NCI-H446 (cell line): ENCODE results near the gene CATSPERD.

Source experiments
- DNase-seq, 2 experiments: peaks; one replicate each; lab custom pipeline; 2025; lab: John Stamatoyannopoulos, UW

Gene CATSPERD

DNA sequence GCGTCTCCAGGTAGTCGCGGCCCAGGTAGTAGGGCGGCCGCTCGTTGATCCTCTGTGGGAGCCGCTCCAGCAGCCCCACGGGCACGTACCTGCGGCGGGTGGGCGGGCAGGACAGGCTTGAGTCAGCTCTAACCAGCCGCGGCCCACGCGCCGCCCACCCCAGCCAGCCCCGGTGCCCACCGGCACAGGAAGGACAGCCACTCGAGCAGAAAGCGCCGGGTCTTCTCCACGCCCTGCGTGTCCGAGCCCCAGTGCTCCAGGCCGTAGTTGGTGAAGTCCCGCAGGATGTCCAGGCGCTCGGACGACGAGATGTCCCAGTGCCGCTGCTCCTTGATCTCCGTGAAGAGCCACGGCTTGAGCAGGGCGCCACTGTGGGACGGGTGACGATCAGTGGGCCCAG lies 65.0 kb downstream of the CATSPERD start:
- no peak for DNase-seq

DNA sequence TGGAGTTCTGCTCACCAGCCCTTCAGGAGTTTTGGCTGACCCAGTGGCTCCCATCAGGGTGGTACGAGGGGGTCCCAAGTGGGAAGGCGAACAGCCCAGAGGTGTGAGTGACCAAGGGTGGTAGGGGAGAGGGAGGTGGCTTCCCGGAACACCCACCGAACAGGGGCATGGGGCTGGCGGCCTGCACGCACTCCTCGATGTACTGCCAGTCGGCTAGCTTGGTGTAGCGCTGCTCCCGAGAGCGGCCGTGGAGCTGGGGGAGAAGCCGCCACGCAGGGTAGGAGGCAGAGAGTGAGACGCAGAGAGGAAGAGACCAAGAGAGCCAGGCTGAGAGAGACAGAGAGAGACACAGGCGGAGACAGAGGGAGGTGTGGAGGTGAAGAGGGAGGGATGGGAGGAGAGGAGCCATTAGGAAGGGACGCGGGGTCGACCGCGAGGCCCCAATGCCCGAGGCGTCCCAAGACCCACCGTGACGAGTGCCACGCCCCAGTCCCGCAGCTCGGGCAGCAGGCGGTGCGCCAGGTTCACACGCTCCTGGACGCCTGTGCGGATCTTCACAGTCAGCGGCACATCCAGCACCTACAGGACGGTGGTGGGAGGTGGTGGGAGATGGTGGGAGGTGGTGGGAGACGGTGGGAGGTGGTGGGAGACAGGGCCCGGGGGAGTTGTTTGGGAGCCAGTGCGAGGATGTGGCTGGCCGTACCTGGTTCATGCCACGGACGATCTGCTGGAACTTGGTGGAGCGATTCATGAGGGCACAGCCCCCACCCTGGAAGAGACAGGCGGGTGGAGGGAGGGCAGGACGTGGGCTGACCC lies 66.4 kb downstream of the CATSPERD start:
- DNase-seq: no peak

GRCh38 chr19:5787409-5788182 lies 67.2 kb downstream of the CATSPERD start:
- no peak for DNase-seq

GRCh38 chr19:5788422-5788821 lies 68.0 kb downstream of the CATSPERD start:
- DNase-seq: no peak

DNA sequence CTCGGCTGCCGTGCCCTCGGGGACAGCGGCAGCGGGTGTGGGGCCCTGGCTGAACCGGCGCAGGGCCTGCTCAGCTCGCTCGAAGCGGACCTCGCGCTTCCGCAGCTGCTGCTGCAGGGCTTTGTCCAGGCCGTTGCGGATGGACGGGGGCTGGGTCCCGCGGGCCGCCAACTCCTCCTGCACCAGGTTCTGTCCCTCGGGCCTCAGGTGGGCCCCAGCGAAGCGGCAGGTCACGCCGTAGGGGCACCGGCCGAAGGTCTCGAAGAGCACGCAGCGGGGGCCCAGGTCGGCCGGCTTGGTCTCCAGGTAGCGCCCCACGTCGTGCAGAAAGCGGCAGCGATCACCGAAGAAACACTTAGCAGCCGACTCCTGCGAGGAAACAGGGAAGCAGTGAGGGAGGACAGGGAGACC lies 68.9 kb downstream of the CATSPERD start:
- DNase-seq: no peak

- DNase-seq: no peak
Measured at GRCh38 chr19:5789886-5790558, 69.6 kb downstream of the CATSPERD start.

DNA sequence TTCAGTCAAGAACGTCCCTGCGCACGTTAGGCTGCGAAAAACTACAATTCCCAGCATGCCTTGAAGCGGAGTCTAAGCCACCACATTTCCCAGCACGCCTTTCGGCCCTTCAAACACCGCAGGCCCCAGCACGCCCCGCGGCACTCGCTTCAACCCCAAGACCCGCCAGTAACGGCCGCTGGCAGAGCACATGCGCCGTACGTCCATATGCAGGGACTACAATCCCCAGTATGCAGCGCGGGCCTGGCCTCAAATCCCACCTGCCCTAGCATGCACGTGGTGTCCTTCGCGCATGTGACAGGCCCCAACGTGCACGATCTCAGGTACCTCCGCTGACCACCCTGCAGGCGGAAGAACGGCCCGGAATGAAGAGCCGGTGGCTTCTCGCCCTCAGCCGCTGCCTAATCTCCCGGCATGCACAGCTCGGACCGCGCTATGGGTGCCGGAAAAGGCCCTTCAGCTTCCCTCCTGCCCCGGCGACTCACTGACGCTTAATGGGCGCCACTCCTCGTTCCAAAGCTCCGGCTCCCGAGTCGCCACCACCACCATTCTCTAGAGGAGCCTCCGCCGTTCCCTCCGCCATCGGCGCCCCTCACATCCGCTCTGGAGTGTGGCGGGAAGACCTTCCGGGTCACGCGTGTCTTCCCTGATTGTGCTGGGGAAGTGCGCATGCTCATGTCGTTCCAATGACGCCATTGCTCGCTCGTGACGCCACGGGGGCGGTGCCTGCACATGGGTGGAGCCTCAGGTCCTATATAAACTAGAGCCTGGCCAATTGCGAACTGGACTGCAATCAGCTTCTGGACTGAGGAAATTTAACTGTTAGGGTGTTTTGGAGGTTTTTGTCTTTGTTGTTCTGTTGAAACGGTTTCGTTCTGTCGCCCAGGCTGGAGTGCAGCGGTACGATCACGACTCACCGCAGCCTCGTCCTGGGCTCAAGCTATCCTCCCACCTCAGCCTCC lies 70.4 kb downstream of the CATSPERD start, which contains the start of gene DUS3L:
Gene DUS3L (minus strand): TSS at position 605 of the 962 bp plus-strand sequence. CDS start 22 bp downstream, at position 583.
- peak; percentile 97 to 99 for DNase-seq

DNA sequence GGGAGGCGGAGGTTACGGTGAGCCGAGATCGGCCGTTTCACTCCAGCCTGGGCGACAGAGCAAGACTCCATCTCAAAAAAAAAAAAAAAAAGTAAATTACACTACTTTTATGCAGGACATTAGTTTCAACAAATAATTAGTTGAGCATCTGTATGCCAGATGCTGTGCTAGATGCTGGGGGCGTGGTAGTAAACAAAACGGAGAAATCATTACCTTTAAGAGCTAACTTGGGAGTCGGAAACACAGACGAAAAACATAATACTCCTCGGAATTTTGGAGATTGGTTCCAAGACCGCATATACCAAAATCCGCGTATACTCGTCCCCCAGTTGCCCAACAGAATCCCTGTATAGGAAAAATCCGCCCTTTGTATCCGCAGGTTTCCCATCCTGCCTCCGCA lies 71.8 kb downstream of the CATSPERD start:
- DNase-seq: no peak

GRCh38 chr19:5793188-5793587 lies 72.8 kb downstream of the CATSPERD start:
- DNase-seq: no peak

- DNase-seq: no peak
Measured at GRCh38 chr19:5795382-5795919, 75.0 kb downstream of the CATSPERD start.

DNA sequence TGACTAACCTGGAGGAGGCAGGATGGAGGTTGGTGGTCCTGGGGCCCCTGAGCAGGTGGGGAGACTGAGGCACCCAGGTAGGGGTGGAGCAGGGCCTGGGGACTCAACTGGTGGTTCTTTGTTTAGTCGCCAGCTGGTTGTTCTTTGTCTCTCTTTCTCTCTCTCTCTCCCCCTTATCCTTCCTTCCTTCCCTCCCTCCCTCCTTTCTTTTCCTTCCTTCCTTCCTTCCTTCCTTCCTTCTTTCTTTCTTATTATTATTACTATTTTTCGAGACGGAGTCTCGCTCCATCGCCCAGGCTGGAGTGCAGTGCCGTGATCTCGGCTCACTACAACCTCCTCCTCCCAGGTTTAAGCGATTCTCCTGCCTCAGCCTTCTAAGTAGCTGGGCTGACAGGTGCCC lies 77.8 kb downstream of the CATSPERD start:
- no peak for DNase-seq

DNA sequence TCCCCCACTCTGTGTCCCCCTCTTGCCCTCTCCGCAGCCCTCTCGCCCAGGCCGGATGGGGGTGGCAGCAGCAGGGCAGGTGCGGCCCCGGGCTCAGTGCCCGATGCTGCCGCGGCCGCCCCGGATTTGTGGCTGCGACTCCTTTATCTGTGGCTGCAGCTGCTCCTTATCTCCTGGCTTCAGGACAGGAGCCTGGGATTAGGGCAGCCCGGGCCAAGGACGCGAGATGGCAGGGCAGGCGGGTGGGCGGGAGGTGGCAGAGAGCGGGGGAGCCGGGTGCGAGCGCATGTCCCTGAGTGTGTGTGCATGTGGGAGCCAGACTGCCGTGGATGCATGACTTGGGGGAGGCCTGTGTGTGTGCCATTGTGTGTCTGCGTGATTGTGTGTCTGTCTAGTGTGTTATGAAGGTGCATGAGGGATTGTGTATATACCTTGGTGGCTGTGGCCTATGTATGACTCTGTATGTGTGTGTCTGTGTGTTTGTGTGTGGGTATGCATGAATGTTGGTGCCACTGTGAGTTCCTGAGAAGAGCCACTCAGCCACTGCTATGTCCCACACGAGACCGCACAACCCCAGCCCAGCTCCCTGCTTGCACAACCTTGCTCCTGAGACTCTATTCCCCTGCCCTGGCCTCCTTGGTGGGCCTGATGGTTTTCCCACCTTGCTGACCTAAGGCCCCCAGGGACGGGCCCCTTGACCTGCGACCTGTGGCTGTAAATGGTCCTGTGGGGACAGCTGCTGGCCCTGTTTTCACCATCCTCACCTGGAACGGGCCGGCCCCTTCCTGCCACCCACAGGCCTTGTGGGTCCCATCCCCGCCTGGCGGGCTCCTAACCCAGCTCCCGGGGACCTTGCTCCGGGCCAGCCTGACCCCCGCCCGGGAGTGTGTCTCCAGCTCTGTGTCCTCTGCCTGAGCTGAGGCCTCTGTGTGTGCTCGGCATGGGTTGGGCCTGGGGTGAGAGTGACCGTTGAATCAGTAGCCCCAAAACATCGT lies 79.1 kb downstream of the CATSPERD start:
- no peak for DNase-seq

DNA sequence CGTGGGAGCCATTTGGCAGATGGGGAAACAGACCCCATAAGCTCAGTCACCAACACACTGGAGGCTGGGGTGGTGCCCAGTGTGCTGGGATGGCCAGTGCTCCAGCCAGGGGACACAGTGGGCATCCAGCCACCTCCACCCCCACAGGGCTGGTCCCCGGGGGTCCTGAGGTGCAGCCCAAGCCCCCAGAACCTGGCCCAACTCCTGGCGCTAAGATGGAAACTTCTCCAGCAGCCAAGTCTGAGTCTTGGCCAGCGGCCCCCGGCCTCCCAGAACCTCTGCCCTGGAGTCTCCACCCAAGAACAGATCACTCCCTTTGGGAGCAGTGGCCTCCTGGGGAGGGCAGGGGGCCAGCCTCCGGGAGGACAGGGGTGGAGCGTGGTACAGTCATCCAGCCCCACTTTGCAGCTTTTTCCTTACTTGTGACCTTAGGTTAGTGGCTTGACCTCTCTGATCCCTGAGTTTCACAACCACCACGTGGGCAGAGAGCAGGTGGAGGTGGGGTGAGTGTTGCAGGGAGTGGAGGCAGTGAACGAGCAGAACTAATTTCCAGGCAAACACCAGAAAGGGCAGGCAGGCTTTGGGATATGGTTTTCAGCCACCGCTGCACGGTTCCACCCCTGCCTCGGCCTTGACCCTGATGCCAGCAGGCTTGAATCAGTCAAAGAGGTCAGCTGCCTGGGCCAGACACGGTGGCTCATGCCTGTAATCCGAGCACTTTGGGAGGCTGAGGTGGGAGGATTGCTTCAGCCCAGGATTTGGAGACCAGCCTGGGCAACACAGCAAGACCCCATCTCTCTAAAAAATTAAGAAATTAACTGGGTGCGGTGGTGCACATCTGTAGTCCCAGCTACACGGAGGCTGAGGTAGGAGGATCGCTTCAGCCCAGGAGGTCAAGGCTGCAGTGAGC lies 80.2 kb downstream of the CATSPERD start:
- no peak for DNase-seq

DNA sequence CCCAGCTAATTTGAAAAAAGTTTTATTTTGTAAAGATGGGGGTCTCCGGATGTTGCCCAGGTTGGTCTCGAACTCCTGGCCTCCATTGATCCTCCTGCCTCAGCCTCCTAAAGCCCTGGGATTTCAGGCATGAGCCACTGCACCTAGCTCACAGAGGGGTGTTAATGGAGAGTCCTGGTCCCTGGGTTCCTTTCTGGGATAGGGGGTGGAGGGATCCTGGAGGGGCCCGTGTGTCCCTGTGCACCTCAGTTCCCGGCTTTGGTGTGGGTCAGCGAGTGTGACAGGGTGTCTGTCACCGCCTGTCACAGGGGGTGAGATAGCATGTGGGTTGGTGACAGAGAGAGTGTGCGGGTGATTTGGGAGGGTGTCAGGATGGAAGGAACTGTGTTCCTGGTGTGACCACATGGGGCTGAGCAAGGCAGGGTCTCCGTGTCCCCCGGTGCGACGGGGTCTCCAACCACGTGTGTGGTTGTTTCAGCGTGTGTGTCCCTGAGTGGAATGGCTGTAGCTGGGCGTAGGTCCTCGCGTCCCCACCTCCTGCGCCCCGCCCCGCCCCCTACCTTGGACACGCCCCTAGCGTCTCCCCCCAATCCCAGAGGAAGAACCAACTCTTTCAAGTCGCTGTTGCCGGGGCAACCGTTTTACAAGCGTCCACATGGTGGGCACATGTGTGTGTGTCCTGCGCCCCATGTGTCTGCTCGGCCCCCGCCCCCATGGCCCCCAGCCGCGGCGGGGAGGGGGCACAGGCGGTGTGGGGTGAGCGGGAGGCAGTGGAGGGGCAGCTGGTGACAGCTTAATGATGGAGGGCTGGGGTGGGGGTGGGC lies 81.6 kb downstream of the CATSPERD start:
- peak in 1 of 2 experiments; percentile 20 for DNase-seq

GRCh38 chr19:5803441-5803751 lies 83.0 kb downstream of the CATSPERD start:
- peak in 1 of 2 experiments; percentile 38 for DNase-seq

DNA sequence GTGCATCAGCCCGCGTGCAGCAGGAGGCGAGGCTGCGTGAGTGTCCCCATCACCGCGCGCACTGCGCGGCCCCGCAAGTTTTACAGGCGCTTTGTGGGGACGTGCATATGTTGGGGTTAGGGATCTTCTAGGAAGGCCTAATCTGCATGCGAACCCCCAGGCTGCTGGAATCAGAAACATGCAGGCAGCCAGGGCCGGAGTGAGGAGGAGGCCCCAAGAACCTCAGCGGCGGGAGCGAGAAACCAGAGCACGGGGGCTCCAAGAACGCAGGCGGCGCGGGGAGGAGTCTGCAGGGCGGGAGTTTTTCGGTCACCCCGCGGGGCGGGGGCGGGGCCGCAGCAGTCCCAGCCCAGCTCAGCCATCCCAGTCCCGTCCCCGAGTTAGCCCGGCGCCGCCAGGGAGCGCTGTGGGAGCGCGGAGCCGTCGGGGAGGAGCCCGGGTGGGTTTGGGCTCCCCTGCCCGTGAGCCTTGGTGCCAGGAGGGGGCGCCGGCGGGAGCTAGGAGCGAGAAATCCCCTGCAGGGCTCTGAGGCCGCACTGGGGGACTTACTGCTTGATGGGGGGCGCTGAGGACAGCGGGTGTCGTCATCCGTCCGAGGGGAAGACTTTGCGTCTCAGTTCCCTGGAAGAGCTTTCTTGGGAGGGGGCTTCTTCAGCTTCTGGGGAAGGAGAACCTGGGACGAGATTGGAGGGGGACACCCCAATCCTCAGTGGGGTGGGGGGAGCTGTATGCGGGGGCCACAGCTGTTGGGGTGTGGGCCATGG lies 83.5 kb downstream of the CATSPERD start:
- peak; percentile 95 to 97 for DNase-seq
